CD4-positive, alpha-beta T cell treated with Interferon alpha-2 for 1 hour (primary cell): ENCODE results near the gene ZNF28.
"Not testable (repeated sequence)": the region's sequence is repeated elsewhere in the genome, so short reads cannot be mapped to it uniquely, and the experiment has no call there.

ENCODE experiments used
- DNase-seq, 2 donors: peaks; one replicate each; pipeline ENCODE4 v3.0.0-alpha.2; 2020 to 2022

The ZNF28 gene

DNA sequence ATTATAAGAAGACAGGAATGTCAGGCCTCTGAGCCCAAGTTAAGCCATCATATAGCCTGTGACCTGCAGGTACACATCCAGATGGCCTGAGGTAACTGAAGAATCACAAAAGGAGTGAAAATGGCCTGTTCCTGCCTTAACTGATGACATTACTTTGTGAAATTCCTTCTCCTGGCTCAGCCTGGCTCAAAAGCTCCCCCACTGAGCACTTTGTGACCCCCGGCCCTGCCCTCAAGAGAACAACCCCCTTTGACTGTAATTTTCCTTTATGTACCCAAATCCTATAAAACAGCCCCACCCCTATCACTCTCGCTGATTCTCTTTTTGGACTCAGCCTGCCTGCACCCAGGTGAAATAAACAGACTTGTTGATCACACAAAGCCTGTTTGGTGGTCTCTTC lies 65.0 kb downstream of the ZNF28 start:
- DNase-seq = not testable (repeated sequence)

DNA sequence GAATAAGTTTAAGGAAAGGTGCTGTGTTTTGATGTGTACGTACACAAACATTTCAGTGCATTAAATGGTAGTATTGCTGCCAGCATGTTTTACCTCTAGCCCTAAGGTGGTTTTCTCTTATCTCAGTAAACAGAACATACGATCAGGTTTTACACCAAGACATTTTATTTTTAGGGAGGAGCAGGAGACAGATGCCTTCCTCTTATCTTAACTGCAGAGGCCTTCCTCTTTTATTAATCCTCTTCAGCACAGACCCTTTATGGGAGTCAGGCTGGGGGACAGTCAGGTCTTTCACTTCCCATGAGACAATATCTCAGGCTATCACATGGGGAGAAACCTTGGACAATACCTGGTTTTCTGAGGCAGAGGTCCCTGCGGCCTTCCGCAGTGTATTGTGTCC lies 71.7 kb downstream of the ZNF28 start:
- DNase-seq = no peak

DNA sequence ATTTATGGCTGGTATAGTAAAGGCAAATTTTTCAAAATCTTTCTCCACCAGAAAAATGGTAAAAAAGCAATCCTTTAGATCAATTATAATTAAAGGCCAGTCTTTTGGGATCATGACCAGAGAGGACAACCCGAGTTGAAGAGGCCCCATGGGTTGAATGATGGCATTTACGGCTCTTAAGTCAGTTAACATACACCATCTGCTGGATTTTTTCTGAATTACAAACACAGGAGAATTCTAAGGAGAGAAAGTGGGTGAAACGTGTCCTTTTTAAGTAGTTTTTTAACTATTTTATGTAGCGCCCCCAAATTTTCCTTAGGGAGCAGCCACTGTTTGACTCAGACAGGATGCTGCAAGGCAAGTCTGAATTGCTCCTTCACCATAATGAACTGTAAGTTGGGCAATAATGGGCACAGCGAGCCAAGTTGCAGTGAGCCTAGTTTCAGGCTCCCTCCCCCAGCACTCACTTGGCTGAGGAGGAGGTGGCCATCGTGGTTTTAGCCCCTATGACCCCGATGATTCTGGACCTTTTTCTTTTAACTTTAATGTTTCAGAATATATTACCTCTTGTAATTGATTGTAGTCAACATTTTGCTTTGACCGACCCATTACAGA lies 73.0 kb downstream of the ZNF28 start:
- DNase-seq = peak; percentile 20 to 68
